Hematopoietic multipotent progenitor cell (in vitro differentiated cells): ENCODE results near the gene XPNPEP3. TPM values are rescaled to one million over a fixed set of nuclear protein-coding genes. Genes with fewer than 3 reads are reported as not detected.
"Not testable (repeated sequence)": the region's sequence is repeated elsewhere in the genome, so short reads cannot be mapped to it uniquely, and the experiment has no call there.

ENCODE experiments used
- DNase-seq, 3 donors: peaks; one replicate each; pipeline ENCODE4 v3.0.0-alpha.2; 2011 to 2015; ENCODE audit warnings: low read depth in 2 of 3, low spot score in 2 of 3
- total RNA-seq: library from RNA; depleted of rRNA; stranded (reverse); fragments of >200 nt; gene quantifications from one replicate; pipeline ENCODE4 v1.2.3, GENCODE V29; 2012

Gene XPNPEP3
- total RNA-seq, 1 donor = 7.5 TPM

DNA sequence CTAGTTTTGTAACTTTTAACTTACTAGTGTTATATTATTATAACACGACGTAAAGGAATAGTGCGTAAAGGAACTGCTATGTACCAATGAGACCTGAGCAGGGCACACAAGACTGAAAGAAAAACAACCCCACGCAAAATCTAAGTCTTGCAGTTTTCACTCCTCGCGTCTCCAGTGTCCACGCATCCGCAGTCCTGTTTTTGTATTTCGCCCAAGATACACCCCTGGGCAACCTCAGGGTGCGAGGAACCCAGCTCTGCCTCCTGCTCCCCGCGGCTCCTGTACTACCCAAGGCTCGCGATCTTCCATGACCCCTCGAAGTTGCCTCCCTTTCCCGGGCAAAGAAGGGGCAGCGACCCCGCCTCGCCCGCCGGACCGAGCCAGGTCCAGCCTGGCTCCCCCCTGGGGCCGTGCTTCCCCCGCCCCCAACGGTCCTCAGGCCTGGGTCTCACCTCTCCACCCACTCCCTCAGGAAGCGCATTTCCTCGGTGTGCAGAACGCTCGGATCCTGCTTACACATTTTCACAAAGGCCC is 902 bp upstream of the XPNPEP3 start:
- DNase-seq = peak; percentile 11 to 57 (median 38)

- no peak for DNase-seq
Measured at GRCh38 chr22:40857309-40857855, 434 bp downstream of the XPNPEP3 start.

DNA sequence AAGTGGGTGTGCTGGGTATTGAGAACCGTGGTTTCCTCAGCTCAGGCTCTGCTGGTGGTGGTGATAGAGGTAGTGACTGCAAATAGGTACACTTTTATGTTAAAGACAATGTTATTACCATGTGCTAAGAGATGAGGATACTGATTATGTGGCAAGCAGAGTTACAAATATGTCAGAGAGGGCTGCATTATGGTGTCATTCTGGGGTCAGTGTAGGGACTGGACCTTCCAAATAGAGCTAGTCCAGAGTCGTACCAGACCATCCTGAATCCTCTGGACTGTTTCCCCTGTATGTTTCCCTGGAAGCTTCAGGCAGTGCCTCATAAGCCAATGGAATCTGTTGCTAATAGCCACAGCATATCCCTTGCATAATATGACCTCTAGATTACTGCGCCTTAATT is 5.1 kb downstream of the XPNPEP3 start, which contains the start of gene DNAJB7:
Gene DNAJB7, minus strand, starts transcription at position 101 of the 400 bp plus-strand sequence. CDS start 119 bp downstream, outside the sequence.
- DNase-seq = no peak

- DNase-seq = no peak
Measured at GRCh38 chr22:40862537-40862936, 5.6 kb downstream of the XPNPEP3 start.

- no peak for DNase-seq
Measured at GRCh38 chr22:40867109-40867508, 10.2 kb downstream of the XPNPEP3 start.

GRCh38 chr22:40868379-40868778 is 11.4 kb downstream of the XPNPEP3 start:
- not testable (repeated sequence) for DNase-seq

DNA sequence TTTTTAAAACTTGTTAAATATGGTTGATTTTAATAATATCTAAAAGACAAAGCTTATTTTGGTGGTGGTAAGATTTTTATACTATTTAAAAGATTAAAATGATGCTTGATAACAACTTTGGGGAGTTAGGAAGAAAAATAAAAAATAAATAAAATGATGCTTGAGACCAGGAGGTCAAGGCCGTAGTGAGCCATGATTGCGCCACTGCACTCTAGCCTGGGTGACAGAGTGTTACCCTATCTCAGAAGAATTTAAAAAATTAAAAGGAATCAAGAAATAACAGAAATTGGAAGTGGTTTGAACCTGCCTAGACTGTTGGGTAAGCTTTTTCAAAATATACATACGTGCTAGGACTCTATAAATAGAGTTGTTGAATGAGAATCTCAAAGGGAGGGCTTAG is 17.1 kb downstream of the XPNPEP3 start:
- no peak for DNase-seq

DNA sequence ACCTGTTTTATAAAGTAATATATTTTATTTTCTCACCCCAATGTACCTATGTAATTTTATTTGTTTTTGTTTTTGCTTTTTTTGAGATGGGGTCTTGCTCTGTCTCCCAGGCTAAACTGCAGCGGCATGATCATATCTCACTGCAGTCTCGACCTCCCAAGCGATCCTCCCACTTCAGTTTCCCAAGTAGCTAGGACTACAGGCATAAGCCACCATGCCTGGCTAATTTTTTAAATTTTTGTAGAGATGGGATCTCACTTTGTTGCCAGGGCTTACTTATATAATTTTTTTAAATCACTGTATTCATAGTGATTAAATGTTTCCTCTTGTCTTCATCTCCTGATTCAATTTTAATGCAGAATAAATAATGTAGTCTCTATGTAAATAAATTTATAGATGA is 18.2 kb downstream of the XPNPEP3 start:
- DNase-seq = no peak

GRCh38 chr22:40876907-40877306 is 20.0 kb downstream of the XPNPEP3 start:
- no peak for DNase-seq

- no peak for DNase-seq
Measured at GRCh38 chr22:40877488-40877887, 20.5 kb downstream of the XPNPEP3 start.

- DNase-seq = no peak
Measured at GRCh38 chr22:40878922-40879321, 22.0 kb downstream of the XPNPEP3 start.

GRCh38 chr22:40889116-40889515 is 32.2 kb downstream of the XPNPEP3 start:
- no peak for DNase-seq

DNA sequence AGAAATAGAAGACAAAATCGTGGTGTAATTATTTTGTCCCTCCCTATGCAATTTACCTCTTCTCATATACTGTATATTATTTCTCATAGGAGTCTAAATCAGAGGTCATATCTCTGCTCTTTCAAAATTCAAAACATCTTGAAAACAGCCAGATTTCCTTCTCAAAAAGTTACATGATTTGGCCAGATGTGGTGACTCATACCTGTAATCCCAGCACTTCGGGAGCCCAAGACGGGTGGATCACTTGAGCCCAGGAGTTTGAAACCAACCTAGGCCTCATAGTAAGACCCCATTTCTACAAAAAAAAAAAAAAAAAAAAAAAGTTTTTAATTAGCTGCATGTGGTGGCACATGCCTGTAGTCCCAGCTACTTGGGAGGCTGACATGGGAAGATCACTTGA is 33.9 kb downstream of the XPNPEP3 start:
- no peak for DNase-seq

DNA sequence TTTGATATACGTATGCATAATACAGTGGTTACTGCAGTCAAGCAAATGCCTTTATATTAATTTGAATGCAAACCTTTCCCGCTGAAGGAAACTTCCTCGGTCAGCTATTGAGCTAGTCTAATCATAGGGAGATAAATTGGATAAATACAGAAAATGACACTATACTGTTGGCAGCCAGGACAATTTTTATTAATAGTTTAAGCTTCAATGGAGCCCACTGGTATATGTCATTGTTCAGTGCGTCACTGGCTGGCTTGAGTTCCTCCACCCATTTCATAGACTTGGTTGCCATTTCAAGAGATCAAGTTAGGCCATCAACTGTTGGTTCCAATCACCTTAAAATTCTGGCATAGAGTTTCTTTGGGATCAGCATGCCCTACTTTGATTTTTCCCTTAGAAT is 37.5 kb downstream of the XPNPEP3 start:
- DNase-seq = no peak

DNA sequence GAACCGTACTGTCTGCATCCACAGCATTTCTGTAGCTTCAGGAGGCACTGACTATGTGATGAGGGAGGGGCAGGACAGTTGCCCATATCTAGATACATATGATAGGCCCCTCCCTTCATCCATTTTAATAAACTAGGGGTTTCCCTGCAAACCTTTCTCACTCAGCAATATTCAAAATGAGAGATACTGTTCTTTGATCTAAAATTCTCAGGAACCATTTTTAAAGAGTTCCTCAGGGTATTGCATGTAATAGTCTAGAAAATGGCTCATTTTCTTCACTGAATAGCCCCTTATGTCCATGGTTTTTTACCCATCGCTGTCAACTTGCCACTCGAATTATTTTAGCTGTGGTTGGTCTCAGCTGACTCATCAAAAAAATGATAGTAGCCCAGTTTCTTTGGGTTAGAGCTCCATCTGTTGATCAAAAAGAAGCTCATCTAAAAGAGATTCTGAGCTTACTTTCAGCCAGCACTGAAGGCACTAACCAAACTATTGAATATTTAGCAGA is 42.0 kb downstream of the XPNPEP3 start:
- peak in 2 of 3 donors; percentile 64 to 75 for DNase-seq

- DNase-seq = no peak
Measured at GRCh38 chr22:40904101-40904500, 47.2 kb downstream of the XPNPEP3 start.

DNA sequence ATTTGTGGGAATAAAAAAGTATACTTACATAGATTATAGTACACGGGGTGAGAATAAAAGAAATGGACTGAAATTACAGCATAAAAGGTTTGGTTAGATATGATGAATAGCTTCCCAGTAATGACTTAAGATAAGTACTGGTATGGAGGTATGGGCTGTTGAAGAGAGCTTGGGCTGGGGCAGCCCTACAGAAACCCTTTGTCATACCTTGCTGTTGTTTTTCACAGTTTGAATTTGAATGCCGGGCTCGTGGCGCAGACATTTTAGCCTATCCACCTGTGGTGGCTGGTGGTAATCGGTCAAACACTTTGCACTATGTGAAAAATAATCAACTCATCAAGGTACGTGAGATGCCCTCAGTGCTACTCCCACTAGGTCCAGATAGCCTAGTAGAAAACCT is 51.9 kb downstream of the XPNPEP3 start:
- no peak for DNase-seq

- no peak for DNase-seq
Measured at GRCh38 chr22:40911772-40912171, 54.8 kb downstream of the XPNPEP3 start.

GRCh38 chr22:40912987-40913386 is 56.0 kb downstream of the XPNPEP3 start:
- DNase-seq = not testable (repeated sequence)

DNA sequence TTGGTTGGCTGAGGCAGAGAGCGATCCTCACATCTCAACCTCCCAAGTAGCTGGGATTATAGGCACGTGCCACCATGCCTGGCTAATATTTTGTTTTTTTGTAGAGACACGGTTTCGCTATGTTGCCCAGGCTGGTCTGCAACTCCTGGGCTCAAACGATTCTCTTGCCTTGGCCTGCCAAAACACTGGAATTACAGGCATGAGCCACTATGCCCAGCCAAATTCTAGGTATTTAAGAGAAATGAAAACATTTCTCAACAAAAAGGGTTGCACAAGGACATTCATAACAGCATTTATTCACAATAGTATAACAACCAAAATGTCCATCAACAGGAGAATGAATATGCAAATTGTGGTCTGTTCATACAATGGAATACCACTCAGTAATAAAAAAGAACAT is 62.5 kb downstream of the XPNPEP3 start:
- no peak for DNase-seq

GRCh38 chr22:40920526-40920925 is 63.6 kb downstream of the XPNPEP3 start:
- no peak for DNase-seq

DNA sequence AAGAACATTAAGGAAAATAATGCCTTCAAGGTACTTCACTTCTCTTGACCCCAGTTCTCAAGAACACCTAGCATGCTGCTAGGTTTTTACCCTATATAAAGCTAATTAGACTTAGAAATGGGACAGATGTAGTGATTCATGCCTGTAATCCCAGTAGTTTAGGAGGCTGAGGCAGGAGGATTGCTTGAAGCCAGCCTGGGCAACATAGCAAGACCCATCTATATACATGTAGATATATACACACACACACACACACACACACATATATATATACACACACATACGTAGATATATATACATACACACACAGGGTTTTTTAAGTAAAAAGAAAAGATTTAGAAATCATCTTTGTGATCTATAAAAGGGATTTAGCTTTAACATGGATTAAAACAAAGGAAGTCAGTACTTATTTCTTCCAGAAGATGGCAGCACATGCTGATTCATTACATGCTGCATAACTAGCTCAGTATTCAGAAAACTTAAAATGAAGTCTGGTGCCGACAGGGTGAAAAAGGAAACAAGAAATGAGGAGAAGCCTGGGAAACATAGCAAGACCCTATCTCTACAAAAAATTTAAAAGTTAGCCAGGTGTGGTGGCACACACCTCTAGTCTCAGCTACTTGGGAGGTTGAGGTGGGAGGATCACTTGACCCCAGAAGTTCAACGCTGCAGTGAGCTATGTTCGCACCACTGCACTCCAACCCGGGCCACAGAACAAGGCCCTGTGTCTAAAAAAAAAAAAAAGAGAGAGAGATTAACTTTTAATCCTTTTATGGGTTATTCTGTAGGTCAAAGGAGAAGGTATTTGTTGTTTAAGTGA is 65.7 kb downstream of the XPNPEP3 start:
- DNase-seq = peak; percentile 46 to 87 (median 67)
